NCI-H2171 treated with DMSO at 0.1 percent for 48 hours (cell line): ENCODE measurements around the gene WNT9B.
"Not testable (repeated sequence)": the region's sequence is repeated elsewhere in the genome, so short reads cannot be mapped to it uniquely, and the experiment has no call there.

ENCODE experiments used
- DNase-seq: peaks from one replicate; lab custom pipeline; 2025; lab: John Stamatoyannopoulos, UW

The WNT9B gene

GRCh38 chr17:46910179-46910927, 59.0 kb downstream of the WNT9B start:
- DNase-seq, result peak; percentile 30

GRCh38 chr17:46911311-46911710, 59.9 kb downstream of the WNT9B start:
- no peak for DNase-seq

DNA sequence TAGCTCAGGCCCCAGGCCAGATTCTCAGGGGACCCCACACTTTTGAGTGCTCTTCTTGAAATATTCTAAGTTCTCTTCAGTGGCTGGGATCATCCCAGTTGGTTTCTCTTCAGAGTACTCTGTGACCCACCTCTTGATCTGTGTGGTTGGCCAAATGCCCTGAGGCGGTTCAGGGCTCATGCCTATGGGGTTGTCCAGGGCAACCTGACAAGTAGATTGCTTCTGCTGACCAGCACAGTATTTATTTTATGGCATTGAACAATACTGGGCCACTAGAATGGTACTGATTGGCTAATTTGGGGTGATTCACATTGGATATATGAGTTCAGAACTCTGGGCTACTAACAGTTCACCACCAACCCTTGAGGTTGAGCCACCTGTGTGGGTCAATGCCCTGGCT, 64.2 kb downstream of the WNT9B start:
- DNase-seq, result no peak

- DNase-seq, result no peak
These were observed 64.8 kb downstream of the WNT9B start for GRCh38 chr17:46916211-46916610.

DNA sequence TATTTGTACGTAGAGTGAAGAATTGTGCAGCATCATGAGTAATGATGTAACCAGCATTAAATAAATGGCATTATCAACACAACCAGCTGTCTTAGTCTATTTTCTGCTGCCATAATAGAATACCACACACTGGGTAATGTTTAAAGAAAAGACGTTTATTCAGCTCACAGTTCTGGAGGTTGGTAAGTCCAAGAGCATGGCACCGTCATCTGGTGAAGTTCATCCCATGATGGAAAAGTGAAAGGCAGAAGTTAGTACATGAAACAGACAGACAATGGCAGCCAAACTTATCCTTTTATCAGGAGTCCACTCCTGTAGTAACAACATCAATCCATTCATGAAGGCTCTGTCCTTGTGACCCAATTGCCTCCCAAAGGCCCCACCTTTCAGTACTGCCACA, 65.2 kb downstream of the WNT9B start:
- DNase-seq, result no peak

DNA sequence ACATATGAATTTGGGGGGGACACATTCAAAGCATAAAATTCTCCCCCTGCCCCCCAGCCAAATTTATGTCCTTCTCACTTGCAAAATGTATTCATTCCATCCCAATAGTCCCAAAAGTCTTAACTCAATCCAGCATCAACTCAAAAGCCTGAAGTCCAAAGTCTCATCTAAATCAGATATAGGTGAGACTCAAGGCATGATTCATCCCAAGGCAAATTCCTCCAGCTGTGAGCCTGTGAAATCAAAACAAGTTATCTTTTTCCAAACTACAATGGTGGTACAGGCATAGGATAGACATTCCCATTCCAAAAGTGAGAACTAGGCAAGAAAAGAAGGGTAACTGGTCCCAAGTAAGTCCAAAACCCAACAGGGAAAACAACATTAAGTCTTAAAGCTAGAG, 65.7 kb downstream of the WNT9B start:
- no peak for DNase-seq

GRCh38 chr17:46917516-46917915, 66.1 kb downstream of the WNT9B start:
- DNase-seq, result no peak

DNA sequence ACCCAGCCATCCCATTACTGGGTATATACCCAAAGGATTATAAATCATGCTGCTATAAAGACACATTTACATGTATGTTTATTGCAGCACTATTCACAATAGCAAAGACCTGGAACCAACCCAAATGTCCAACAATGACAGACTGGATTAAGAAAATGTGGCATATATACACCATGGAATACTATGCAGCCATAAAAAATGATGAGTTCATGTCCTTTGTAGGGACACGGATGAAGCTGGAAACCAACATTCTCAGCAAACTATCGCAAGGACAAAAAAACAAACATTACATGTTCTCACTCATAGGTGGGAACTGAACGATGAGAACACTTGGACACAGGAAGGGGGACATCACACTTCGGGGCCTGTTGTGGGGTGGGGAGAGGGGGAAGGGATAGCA, 70.6 kb downstream of the WNT9B start:
- DNase-seq, result not testable (repeated sequence)

- no peak for DNase-seq
These were observed 71.1 kb downstream of the WNT9B start for GRCh38 chr17:46922487-46922803.

GRCh38 chr17:46922804-46923635, 71.6 kb downstream of the WNT9B start, which contains the start of gene GOSR2:
GOSR2 (plus strand) TSS chr17:46923160; CDS start chr17:46923193, 33 bp downstream.
- peak; percentile 99 for DNase-seq

DNA sequence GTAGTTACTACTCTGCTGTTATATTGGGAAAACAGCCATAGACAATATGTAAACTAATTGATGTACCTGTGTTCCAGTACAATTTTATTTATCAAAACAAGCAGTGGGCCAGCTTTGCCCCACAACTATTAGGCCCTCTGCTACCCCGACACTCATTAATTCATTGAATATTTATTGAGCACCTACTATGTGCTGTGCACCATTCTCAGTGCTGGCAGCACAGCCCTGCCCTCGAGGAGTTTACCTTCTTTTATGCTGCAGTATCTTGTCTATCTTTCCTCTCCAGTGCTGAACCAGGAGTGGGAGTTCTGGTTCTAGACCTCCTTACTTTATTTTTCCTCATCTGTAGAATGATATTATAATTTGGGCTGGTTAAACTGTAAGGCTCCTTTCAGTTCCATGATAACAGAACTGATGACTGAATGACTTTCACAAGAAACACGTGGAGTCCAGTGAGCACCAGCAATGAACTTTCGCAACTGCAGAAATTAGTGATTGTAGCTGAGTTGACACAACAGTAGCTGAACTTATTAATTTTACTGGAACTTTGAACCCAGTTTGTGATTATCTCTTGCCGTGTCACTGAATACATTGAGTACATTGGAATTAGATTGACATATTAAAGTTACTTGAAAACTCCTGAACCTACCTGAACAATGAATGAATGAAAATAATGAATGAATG, 73.9 kb downstream of the WNT9B start:
- no peak for DNase-seq

DNA sequence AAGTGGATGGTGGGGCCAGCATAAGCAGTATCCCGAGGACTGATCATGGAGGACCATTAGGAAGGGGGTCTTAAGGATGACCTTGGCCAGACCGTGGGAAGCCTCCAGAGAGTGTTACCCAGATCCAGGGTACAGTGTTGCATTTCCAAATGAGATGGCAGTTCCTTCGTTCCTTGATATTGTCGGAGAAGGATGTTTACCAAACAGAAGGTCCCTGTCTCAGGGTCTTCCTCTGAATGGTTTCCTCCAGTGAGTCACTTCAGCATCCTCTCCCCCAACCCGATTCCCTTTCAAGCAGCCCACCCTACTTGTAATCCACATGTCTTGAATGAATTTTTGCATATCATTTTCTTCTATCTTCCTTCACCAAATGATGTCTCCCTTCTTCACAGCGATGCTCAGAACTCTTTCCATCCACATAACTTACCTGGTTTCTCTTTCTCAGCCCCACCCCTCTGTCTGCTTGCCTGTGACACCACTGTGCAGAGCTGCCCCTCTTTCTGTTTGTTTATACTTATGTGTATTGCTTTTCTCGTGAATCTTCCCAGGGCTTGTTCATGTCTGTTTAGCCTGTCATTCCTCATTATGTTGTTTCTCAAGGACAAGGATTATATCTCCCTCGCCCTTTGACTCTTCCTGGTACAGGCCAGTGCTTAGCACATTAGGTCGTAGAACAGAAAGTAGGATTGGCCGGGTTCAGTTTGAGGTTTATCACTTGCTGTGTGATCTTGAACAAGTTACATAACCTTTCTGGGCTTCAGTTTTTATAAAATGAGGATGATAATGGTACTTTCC, 77.3 kb downstream of the WNT9B start:
- no peak for DNase-seq

- peak; percentile 20 for DNase-seq
These were observed 78.0 kb downstream of the WNT9B start for GRCh38 chr17:46929413-46929812.

DNA sequence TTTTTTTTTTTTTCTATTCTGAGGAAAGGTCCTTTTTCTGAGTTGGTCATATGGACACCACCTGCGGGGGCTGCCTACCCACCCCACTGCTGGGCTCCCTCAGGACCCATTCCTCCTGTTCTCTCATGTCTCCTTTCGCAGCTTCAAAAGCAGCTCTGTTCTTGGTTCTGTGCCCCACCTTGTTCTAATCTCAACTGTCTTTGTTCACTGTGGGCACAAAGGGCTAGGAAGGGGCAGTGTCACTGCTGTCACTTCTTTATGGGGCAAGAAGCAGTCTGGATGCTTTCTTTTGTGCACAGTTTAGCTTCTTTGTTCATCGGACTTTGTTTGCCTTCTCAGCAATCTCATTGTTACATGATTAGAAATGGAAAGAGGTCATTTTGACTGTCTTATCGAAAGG, 78.7 kb downstream of the WNT9B start:
- DNase-seq, result no peak

- DNase-seq, result no peak
These were observed 80.2 kb downstream of the WNT9B start for GRCh38 chr17:46931596-46931995.

- no peak for DNase-seq
These were observed 84.4 kb downstream of the WNT9B start for GRCh38 chr17:46935658-46936266.
